GM12801 (cell line): Measurements from ENCODE around the gene COL15A1.

Source experiments
- TF ChIP-seq, protein P1 (sequence below): IDR thresholded peaks from one replicate; pipeline ENCODE4 v1.5.1; 2011; ENCODE audit warnings: control low read depth; ENCODE audit not compliant: insufficient read length; ENCODE audit errors: extremely low read depth

COL15A1 gene

DNA sequence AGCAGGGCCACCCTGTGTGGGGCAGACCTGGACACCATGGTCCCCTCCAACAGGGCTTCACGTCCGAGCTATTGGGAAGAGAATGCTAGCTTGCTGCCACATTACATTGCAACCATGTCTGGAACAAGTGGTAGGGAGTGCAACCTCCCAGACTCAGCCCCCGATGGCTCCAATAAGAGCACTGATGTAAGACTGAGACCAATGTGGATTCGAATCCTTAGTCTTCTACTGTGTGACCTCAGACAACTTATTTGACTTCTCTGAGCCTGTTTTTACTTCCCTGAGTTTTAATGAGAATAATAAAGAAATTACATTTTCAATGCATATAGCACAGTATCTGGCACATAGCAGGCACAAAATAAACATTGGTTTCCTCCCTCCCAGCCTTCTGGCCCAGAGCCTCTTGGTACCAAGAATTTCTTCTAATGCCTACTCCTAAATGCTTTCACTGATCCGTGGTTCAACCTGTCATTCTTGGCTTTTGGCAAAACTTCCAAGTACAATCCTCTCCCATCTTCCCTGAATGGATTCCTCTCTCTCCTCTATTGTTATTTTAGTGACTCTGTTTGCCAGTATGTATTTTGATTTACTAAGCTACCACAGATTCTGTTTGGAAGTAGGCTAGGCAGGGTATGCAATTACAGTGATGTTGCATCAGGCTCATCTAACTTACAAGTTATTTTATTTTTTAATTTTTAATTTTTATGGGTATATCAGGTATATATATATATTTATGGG lies 34.6 kb upstream of the COL15A1 start:
- TF ChIP-seq, protein P1, sequence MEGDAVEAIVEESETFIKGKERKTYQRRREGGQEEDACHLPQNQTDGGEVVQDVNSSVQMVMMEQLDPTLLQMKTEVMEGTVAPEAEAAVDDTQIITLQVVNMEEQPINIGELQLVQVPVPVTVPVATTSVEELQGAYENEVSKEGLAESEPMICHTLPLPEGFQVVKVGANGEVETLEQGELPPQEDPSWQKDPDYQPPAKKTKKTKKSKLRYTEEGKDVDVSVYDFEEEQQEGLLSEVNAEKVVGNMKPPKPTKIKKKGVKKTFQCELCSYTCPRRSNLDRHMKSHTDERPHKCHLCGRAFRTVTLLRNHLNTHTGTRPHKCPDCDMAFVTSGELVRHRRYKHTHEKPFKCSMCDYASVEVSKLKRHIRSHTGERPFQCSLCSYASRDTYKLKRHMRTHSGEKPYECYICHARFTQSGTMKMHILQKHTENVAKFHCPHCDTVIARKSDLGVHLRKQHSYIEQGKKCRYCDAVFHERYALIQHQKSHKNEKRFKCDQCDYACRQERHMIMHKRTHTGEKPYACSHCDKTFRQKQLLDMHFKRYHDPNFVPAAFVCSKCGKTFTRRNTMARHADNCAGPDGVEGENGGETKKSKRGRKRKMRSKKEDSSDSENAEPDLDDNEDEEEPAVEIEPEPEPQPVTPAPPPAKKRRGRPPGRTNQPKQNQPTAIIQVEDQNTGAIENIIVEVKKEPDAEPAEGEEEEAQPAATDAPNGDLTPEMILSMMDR: no peak

DNA sequence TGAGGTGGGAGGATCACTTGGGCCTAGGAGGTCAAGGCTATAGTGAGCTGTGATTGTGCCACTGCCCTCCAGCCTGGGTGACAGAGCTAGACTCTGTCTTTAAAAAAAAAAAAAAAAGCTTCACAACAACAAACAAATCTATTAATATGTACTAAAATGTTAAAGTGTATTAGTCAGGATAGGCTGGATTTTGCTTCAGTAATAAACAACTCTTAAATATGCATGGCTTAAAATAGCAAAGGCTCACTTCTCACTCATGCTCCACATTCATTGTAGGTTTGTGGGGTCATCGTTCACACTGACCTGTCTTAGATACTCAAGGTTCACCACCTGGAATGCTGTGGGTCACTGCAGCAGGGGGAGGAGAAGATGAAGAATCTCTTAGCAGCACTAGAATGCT lies 33.8 kb upstream of the COL15A1 start:
- TF ChIP-seq, protein P1: no peak

DNA sequence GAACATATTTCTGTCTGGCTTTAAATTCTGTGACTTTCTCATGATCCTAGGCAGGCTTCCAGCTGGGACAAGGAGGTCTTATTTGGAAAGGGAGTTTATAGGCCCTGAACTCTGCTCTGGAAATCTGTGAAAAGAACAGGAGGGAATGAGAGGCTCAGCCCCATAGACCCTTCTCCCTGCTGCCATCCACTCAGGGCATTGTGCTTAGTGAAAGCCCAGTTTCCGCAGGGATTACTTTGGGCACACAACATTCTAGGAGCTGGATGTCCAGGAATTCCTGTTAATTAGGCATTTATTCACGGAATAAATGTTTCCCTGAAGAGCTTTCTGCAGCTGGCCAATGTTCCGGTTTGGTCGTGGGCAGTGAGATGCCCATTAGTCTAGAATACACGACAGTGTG lies 32.7 kb upstream of the COL15A1 start:
- TF ChIP-seq, protein P1: no peak

DNA sequence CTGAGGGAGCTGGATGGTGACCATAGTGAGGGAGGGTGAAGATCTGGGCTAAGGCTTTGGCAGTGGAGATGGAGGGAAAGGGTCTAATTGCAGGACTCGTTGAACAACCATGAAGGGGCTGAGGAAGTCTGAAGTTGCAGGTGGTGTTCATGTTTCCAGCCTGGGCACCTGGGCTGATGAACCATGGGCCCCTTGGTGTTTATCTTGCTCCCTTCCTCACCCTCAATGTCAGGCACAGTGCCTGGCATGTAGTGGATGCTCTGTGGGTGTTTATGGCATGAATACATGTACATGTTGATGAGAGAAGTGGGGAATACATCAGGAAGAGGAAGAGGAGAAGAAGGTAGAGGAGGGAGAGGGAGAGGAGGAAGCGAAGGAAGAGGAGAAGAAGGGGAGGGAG lies 31.3 kb upstream of the COL15A1 start:
- TF ChIP-seq, protein P1: no peak

DNA sequence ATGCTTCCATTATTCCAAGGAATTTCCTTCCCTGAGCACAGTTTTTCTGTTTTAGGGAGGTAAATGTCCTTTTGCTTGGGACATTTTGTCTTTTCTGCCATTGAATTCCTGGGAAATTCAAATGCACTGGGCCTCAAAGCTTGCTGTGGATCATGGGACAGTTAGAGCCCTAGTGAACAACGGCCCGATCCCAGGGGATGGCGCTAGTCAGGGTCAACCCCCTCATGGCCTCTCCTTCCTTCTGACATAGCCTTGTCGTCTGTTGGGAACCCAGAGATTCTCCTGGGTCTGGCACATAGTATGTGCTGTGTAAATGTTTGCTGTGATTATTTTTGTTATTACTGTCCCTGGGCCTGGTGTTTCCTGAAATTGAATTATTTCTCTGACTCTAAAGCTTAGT lies 30.7 kb upstream of the COL15A1 start:
- TF ChIP-seq, protein P1: no peak

DNA sequence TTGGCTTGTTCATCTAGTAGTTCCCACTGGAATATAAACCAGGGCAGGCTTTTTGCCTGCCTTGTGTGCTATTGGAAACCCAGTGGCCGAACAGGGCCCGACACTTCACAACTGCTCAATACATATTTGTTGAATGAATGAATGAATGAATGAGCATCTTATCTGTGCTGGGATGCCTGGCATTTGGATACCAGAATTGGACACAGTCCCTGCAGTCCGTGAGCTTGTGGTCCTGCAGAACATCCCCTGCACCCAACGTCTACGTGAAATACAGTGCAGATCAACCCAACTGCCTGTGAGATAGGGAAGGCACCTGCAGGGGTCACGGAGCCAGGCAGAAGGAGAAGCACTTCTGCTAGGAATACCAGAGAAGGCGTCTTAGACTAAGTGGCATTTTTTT lies 30.0 kb upstream of the COL15A1 start:
- TF ChIP-seq, protein P1: no peak

DNA sequence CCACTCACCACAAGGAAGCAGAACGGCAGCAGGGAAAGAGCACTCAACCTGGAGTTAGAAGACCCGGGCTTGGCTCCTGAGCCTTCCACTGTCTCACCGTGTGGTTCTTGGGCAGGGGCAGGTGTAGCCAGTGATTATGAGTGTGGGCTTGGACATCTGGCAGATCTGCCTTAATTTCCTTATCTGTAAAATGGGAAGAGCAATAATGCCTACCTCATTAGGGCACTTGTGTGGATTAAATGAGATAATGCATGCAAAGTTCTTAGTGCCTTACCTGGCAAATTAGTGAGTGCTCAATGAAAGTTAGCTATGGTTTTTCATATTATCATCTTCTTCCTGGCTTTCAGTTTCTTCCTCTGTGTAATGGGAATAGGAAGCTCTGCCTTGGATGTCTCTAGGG lies 28.1 kb upstream of the COL15A1 start:
- TF ChIP-seq, protein P1: no peak

DNA sequence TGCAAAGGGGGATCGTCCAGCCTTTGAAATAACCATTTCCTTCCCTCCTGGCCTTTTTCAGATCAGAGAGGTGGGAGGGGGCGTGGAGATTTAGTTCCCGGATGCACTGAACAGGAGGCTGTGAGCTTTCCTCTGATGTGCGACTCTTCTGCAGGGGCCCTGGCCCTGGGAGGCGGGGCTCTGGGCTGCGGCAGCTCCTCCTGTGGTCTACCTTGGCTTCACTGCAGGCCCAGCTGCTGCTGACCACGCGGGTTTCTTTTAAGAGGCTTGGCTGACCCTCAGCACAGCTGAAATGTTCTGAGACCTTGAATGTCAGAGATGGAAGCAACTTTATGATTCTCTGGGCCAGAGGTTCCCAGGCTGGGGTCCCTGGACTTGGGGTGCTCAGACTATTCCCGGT lies 27.0 kb upstream of the COL15A1 start:
- TF ChIP-seq, protein P1: no peak
